ENCODE measurements around the gene PTPRCAP. TPM values are rescaled to one million over a fixed set of nuclear protein-coding genes. Genes with fewer than 3 reads are reported as not detected.
A peak's percentile ranks its signal among the peaks of the same experiment; 100 is the strongest.

PTPRCAP gene
- total RNA-seq, 1 donor from 2014 or later: 2.5 TPM

- no peak for TF ChIP-seq CTCF (IDR thresholded peaks at IDR 0.05; ENCODE audit: insufficient read depth, low read length, poor library complexity, severe bottlenecking)
- Histone ChIP-seq H3K4me3 (ENCODE audit: low read depth, low read length) (no peak overlapping the region), H3K36me3 (ENCODE audit: control insufficient read depth, insufficient read depth, low read length) (no peaks in the 10 kb centered on the region), H3K27me3 (ENCODE audit: control insufficient read depth, insufficient read depth, low read length) (no peaks in the 10 kb centered on the region)
- no peak for DNase-seq (ENCODE audit: low read depth)
These were observed 8.0 kb upstream of the PTPRCAP start for GRCh38 chr11:67445515-67445914.

GRCh38 chr11:67442504-67443404, 5.3 kb upstream of the PTPRCAP start:
- Histone ChIP-seq H3K27me3 (ENCODE audit: control insufficient read depth, insufficient read depth, low read length) (no peaks in the 10 kb centered on the region), H3K4me3 (ENCODE audit: low read depth, low read length) (peak overlapping the region; percentile 94), H3K36me3 (ENCODE audit: control insufficient read depth, insufficient read depth, low read length) (peaks cover 2% of the 10 kb centered on the region)
- DNase-seq (ENCODE audit: low read depth): no peak
- no peak for TF ChIP-seq CTCF (IDR thresholded peaks at IDR 0.05; ENCODE audit: insufficient read depth, low read length, poor library complexity, severe bottlenecking)

- Histone ChIP-seq H3K27me3 (ENCODE audit: control insufficient read depth, insufficient read depth, low read length) (no peaks in the 10 kb centered on the region), H3K4me3 (ENCODE audit: low read depth, low read length) (no peak overlapping the region), H3K36me3 (ENCODE audit: control insufficient read depth, insufficient read depth, low read length) (peaks cover 4% of the 10 kb centered on the region)
- no peak for TF ChIP-seq CTCF (IDR thresholded peaks at IDR 0.05; ENCODE audit: insufficient read depth, low read length, poor library complexity, severe bottlenecking)
- no peak for DNase-seq (ENCODE audit: low read depth)
These were observed 4.4 kb upstream of the PTPRCAP start for GRCh38 chr11:67441731-67442351.

- DNase-seq (ENCODE audit: low read depth): no peak
- Histone ChIP-seq H3K36me3 (ENCODE audit: control insufficient read depth, insufficient read depth, low read length) (peaks cover 4% of the 10 kb centered on the region), H3K4me3 (ENCODE audit: low read depth, low read length) (no peak overlapping the region), H3K27me3 (ENCODE audit: control insufficient read depth, insufficient read depth, low read length) (no peaks in the 10 kb centered on the region)
- TF ChIP-seq CTCF (IDR thresholded peaks at IDR 0.05; ENCODE audit: insufficient read depth, low read length, poor library complexity, severe bottlenecking): no peak
These were observed 3.6 kb upstream of the PTPRCAP start for GRCh38 chr11:67441098-67441563.

- peaks cover 4% of the 10 kb centered on the region for H3K36me3 ChIP-seq (ENCODE audit: control insufficient read depth, insufficient read depth, low read length)
- H3K4me3 ChIP-seq (ENCODE audit: low read depth, low read length): no peak overlapping the region
- DNase-seq (ENCODE audit: low read depth): no peak
- no peaks in the 10 kb centered on the region for H3K27me3 ChIP-seq (ENCODE audit: control insufficient read depth, insufficient read depth, low read length)
- TF ChIP-seq CTCF (IDR thresholded peaks at IDR 0.05; ENCODE audit: insufficient read depth, low read length, poor library complexity, severe bottlenecking): no peak
These were observed 3.0 kb upstream of the PTPRCAP start for GRCh38 chr11:67440229-67441097.
